Mesendoderm (in vitro differentiated cells): ENCODE data around the gene RFX5.

Experiments
- DNase-seq: peaks from one replicate; pipeline ENCODE4 v3.0.0; 2013
- H2AK5ac ChIP-seq: 2 replicates; pipeline ENCODE4 v1.6.1; 2013; ENCODE audit warnings: low read length, inconsistent platforms
- H2BK120ac ChIP-seq: 2 replicates; pipeline ENCODE4 v1.6.1; 2013; ENCODE audit warnings: low read depth, mild to moderate bottlenecking, low read length, moderate library complexity, mixed read lengths
- H2BK15ac ChIP-seq: replicated peaks from 2 replicates; pipeline ENCODE4 v1.6.1; 2013; ENCODE audit warnings: low read depth, mild to moderate bottlenecking, moderate library complexity
- H2BK5ac ChIP-seq: 2 replicates; pipeline ENCODE4 v1.6.1; 2013; ENCODE audit warnings: low read length, inconsistent platforms
- H3K18ac ChIP-seq: 2 replicates; pipeline ENCODE4 v1.6.1; 2013; ENCODE audit warnings: mild to moderate bottlenecking, low read length, mixed read lengths
- H3K23ac ChIP-seq: one replicate; pipeline ENCODE4 v1.6.1; 2013; ENCODE audit warnings: low read length
- H3K27ac ChIP-seq: 2 replicates; pipeline ENCODE4 v1.5.1; 2013; ENCODE audit warnings: low read depth, mild to moderate bottlenecking, inconsistent platforms, low read length, moderate library complexity
- H3K27me3 ChIP-seq: 2 replicates; pipeline ENCODE4 v1.6.1; 2013; ENCODE audit warnings: low read length, control low read depth, mild to moderate bottlenecking, inconsistent platforms; ENCODE audit not compliant: insufficient read depth, poor library complexity
- H3K36me3 ChIP-seq: 2 replicates; pipeline ENCODE4 v1.6.1; 2013; ENCODE audit warnings: low read length, inconsistent platforms; ENCODE audit not compliant: control insufficient read depth, insufficient read depth
- H3K4ac ChIP-seq: one replicate; pipeline ENCODE4 v1.6.1; 2013; ENCODE audit warnings: low read depth, mild to moderate bottlenecking, low read length, moderate library complexity
- H3K4me1 ChIP-seq: 2 replicates; pipeline ENCODE4 v1.6.1; 2013; ENCODE audit warnings: low read depth, low read length, inconsistent platforms; ENCODE audit not compliant: control insufficient read depth
- H3K4me2 ChIP-seq: 2 replicates; pipeline ENCODE4 v1.6.1; 2013; ENCODE audit warnings: low read length
- H3K4me3 ChIP-seq: 2 replicates; pipeline ENCODE4 v1.5.1; 2013; ENCODE audit warnings: mild to moderate bottlenecking, low read length
- H3K56ac ChIP-seq: one replicate; pipeline ENCODE4 v1.6.1; 2013; ENCODE audit warnings: low read length
- H3K79me1 ChIP-seq: 2 replicates; pipeline ENCODE4 v1.6.1; 2013; ENCODE audit warnings: low read length, inconsistent platforms
- H3K79me2 ChIP-seq: 2 replicates; pipeline ENCODE4 v1.6.1; 2013; ENCODE audit warnings: mild to moderate bottlenecking, low read length; ENCODE audit not compliant: control insufficient read depth, insufficient read depth
- H3K9ac ChIP-seq: 2 replicates; pipeline ENCODE4 v1.6.1; 2013; ENCODE audit warnings: low read length, inconsistent platforms
- H4K5ac ChIP-seq: one replicate; pipeline ENCODE4 v1.6.1; 2013; ENCODE audit warnings: low read length
- H4K8ac ChIP-seq: one replicate; pipeline ENCODE4 v1.6.1; 2013; ENCODE audit warnings: low read depth, mild to moderate bottlenecking, control low read depth, low read length, moderate library complexity
- WGBS: extraction: QIAGEN DNeasy Blood & Tissue Kit; methylation state at CpG from one replicate; pipeline ENCODE4 v1.1.7; 2013; ENCODE audit warnings: low lambda C conversion rate, missing lambda C conversion rate; ENCODE audit not compliant: insufficient coverage; ENCODE audit errors: extremely low coverage; 5-methylcytosine and 5-hydroxymethylcytosine counted together

RFX5 gene

GRCh38 chr1:151367658-151368392 is 20.8 kb upstream of the RFX5 start:
- H3K9ac ChIP-seq: no peak overlapping the region
- no peak overlapping the region for H2BK5ac ChIP-seq
- no peak overlapping the region for H2BK120ac ChIP-seq
- no peak overlapping the region for H3K23ac ChIP-seq
- no peak overlapping the region for H3K56ac ChIP-seq
- H4K8ac ChIP-seq: no peak overlapping the region
- H2AK5ac ChIP-seq: no peak overlapping the region
- H3K18ac ChIP-seq: no peak overlapping the region
- H3K4me2 ChIP-seq: no peak overlapping the region
- H3K4me3 ChIP-seq: no peak overlapping the region
- H4K5ac ChIP-seq: no peak overlapping the region
- H3K79me1 ChIP-seq: no peaks in the 10 kb centered on the region
- no peaks in the 10 kb centered on the region for H3K27me3 ChIP-seq
- no peaks in the 10 kb centered on the region for H3K79me2 ChIP-seq
- H2BK15ac ChIP-seq: no peak overlapping the region
- no CpG with 5 or more reads among the region's 8 CpGs for WGBS
- no peak overlapping the region for H3K27ac ChIP-seq
- peaks cover 3% of the 10 kb centered on the region for H3K4me1 ChIP-seq
- no peak overlapping the region for H3K4ac ChIP-seq
- no peak for DNase-seq
- no peaks in the 10 kb centered on the region for H3K36me3 ChIP-seq

GRCh38 chr1:151364996-151365395 is 17.9 kb upstream of the RFX5 start:
- Histone ChIP-seq H2BK15ac (no peak overlapping the region), H2AK5ac (no peak overlapping the region), H3K79me1 (no peaks in the 10 kb centered on the region), H3K4me2 (no peak overlapping the region), H3K56ac (no peak overlapping the region), H3K9ac (no peak overlapping the region), H4K8ac (no peak overlapping the region), H3K36me3 (no peaks in the 10 kb centered on the region), H4K5ac (no peak overlapping the region), H3K23ac (no peak overlapping the region), H3K4ac (no peak overlapping the region), H3K79me2 (no peaks in the 10 kb centered on the region), H3K27ac (no peak overlapping the region), H2BK5ac (no peak overlapping the region), H3K18ac (no peak overlapping the region), H3K4me1 (no peaks in the 10 kb centered on the region), H2BK120ac (no peak overlapping the region), H3K4me3 (no peak overlapping the region), H3K27me3 (no peaks in the 10 kb centered on the region)
- WGBS: no CpG with 5 or more reads among the region's 4 CpGs
- DNase-seq: no peak

- Histone ChIP-seq H3K79me1 (no peaks in the 10 kb centered on the region), H3K79me2 (no peaks in the 10 kb centered on the region), H3K27me3 (no peaks in the 10 kb centered on the region), H2BK120ac (no peak overlapping the region), H3K9ac (no peak overlapping the region), H3K27ac (no peak overlapping the region), H3K36me3 (no peaks in the 10 kb centered on the region), H3K56ac (no peak overlapping the region), H3K4me1 (no peaks in the 10 kb centered on the region), H3K4ac (no peak overlapping the region), H2BK15ac (no peak overlapping the region), H3K23ac (no peak overlapping the region), H4K8ac (no peak overlapping the region), H3K4me3 (no peak overlapping the region), H2BK5ac (no peak overlapping the region), H4K5ac (no peak overlapping the region), H3K4me2 (no peak overlapping the region), H3K18ac (no peak overlapping the region), H2AK5ac (no peak overlapping the region)
- DNase-seq: no peak
- no CpG with 5 or more reads among the region's 3 CpGs for WGBS
Observed at GRCh38 chr1:151362308-151363155, 15.5 kb upstream of the RFX5 start.

- no peak overlapping the region for H3K4me2 ChIP-seq
- H3K18ac ChIP-seq: no peak overlapping the region
- no peak overlapping the region for H2BK15ac ChIP-seq
- no peaks in the 10 kb centered on the region for H3K79me2 ChIP-seq
- H3K79me1 ChIP-seq: no peaks in the 10 kb centered on the region
- H3K4me3 ChIP-seq: no peak overlapping the region
- H3K27me3 ChIP-seq: no peaks in the 10 kb centered on the region
- no peak overlapping the region for H3K4ac ChIP-seq
- H3K36me3 ChIP-seq: no peaks in the 10 kb centered on the region
- H4K5ac ChIP-seq: no peak overlapping the region
- no peak overlapping the region for H3K9ac ChIP-seq
- H3K4me1 ChIP-seq: no peaks in the 10 kb centered on the region
- no peak for DNase-seq
- H2BK120ac ChIP-seq: no peak overlapping the region
- no peak overlapping the region for H4K8ac ChIP-seq
- no peak overlapping the region for H3K23ac ChIP-seq
- H3K27ac ChIP-seq: no peak overlapping the region
- H2BK5ac ChIP-seq: no peak overlapping the region
- H3K56ac ChIP-seq: no peak overlapping the region
- no peak overlapping the region for H2AK5ac ChIP-seq
Observed at GRCh38 chr1:151361883-151362282, 14.8 kb upstream of the RFX5 start.

- Histone ChIP-seq H2BK15ac (no peak overlapping the region), H3K79me1 (no peaks in the 10 kb centered on the region)
- no CpG with 5 or more reads among the region's 2 CpGs for WGBS
Observed at GRCh38 chr1:151356696-151357095, 9.6 kb upstream of the RFX5 start.

More at GRCh38 chr1:151356696-151357095, 9.6 kb upstream of the RFX5 start:
- Histone ChIP-seq H3K4me1 (no peaks in the 10 kb centered on the region), H3K9ac (no peak overlapping the region), H3K56ac (no peak overlapping the region), H2BK5ac (no peak overlapping the region), H3K23ac (no peak overlapping the region), H3K27ac (no peak overlapping the region), H3K79me2 (no peaks in the 10 kb centered on the region), H3K18ac (no peak overlapping the region), H2BK120ac (no peak overlapping the region), H3K4me2 (no peak overlapping the region), H4K5ac (no peak overlapping the region), H3K4me3 (no peak overlapping the region), H3K27me3 (no peaks in the 10 kb centered on the region), H3K36me3 (no peaks in the 10 kb centered on the region), H2AK5ac (no peak overlapping the region), H4K8ac (no peak overlapping the region), H3K4ac (no peak overlapping the region)
- peak; percentile 18 for DNase-seq
